Kidney tubule cell (primary cell): ENCODE measurements around the gene HELZ2.

Experiments
- DNase-seq: peaks from one replicate; pipeline ENCODE4 v3.0.0-alpha.2; 2018; ENCODE audit warnings: low spot score

HELZ2 gene

DNA sequence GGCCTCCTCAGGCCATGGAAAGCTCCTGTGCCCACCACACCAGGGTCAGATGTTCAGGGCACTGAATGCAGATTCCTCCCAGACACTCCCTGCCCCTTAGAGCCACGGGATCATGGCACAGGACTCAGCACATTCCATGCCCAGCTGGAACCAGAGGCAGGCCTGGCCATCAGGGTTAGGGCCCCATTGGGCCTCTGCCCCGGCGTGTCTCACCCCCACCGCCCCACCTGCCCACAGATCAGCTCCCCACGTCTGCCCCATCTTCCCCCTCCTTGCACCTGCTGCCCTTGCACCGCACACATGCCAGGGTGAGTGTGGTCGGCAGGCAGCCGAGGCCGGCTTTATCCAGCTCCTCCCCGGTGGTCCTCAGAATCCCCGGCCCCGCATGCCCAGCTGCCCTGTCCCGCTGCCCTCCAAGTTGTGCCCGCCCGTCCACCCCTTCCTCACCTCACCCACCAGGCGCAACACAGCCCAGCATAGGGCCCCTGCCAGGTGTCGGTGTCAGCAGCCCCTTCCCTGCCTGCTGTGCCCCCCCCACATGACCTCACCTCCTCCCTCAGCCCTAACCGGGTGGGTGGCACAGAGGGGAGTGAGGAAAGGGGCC lies 24.3 kb downstream of the HELZ2 start:
- no peak for DNase-seq

DNA sequence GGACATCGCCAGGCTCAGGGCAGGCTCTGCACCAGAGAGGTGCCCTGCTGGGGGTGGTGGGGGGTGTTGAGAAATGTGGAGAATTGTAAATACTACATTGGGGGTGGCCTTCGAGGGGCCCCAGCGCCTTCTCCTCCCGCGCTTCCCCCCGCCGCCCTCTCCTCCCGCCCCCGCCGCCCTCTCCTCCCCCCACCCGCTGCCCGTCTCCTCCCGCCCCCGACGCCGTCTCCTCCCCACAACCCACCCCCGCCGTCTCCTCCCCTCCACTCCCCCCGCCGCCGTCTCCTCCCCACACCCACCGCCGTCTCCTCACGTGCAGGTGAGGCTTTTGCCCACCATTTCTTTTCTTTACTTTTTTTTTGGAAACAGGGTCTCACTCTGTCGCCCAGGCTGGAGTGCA lies 25.0 kb downstream of the HELZ2 start:
- DNase-seq: no peak

DNA sequence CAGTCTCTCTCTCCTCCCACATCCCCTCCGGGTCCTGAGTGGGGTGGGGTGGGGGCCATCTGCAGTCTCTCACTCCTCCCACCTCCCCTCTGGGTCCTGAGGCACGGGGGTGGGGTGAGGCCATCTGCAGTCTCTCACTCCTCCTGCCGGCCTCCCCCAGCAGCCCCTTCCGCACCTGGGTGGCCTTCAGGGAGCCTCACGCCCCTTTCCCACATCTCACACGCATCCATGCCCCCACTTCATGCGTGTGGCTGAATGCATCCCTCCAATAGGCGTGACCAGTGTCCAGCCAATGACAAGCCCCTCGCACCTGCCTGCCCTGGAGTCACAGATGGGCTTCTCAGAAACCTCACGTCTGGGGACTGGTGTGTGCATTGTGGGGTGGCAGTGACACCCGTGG lies 25.5 kb downstream of the HELZ2 start:
- DNase-seq: no peak

DNA sequence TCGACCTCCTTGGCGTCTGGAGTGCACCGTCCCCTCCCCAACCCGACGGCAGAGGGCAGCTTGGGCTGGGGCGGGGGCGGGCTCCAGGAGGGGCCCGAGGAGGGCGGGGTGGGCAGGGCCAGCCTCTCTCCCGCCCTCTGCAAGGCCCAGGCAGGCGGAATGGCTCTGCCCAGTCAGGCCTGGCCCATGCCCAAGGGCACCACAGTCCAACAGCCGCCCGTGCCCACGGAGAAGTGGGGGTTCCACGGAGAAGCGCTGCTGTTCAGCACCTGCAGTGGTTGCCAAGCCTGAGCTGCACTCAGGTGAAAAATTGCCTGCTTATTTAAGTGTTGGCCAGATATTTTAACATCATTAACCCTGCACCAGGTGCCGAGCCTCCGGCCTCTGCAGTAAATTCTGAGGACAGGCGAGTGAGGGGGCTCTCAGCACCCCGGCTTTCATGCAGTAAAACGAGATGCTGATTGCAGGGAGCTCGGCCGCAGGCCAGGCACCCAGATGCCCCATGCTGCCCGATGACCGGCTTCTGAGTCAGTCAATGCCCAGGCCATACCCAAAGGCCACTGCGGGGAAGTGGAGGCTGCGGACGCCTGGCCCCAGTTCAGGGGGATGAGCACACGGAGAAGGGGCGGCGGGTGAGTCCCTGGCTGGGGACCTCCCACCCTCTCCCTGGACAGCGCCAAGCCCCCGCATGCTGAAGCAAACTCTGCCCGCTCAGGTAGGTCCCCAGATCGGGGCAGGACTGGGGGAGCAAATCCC lies 26.1 kb downstream of the HELZ2 start, which contains the start of gene SRMS:
TSS of gene SRMS (minus strand) at position 25 of the 756 bp plus-strand sequence. CDS start 286 bp downstream, outside the sequence.
- no peak for DNase-seq

DNA sequence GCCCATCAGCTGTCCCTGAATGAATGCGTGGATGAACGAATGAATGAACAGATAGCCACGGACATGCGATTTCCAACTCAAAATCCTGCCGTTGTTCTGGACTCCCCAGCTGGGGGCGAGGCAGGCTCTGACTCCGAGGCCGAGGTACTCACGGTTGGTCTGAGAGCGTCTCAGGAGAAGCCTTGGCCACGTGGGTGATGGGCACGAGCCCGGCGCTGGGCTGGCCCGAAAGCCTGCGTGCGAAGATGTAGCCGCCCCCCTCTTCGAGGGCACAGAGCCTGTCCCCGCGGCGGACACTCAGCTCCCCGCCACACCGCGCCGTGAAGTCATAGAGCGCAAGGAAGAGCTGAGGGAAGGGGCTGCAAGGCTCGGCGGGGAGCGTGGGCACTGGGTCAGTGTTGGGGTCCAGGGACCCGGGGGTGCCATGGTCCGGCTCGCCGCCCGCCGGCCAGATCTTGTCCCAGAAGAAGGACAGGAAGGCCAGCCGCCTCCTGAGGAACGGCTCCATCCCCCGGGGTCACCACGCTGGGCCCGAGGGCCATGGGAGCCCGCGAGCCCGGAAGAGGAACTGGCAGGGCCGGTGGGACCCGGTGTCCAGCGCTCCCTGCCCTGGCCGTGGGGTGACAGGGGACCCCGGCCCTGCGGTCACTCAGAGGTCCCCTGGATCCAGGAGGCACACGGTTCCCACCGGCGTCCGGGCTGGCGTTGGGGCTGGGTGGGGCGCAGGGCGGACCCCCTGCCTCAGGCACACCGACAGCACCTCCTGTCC lies 26.9 kb downstream of the HELZ2 start:
- no peak for DNase-seq

DNA sequence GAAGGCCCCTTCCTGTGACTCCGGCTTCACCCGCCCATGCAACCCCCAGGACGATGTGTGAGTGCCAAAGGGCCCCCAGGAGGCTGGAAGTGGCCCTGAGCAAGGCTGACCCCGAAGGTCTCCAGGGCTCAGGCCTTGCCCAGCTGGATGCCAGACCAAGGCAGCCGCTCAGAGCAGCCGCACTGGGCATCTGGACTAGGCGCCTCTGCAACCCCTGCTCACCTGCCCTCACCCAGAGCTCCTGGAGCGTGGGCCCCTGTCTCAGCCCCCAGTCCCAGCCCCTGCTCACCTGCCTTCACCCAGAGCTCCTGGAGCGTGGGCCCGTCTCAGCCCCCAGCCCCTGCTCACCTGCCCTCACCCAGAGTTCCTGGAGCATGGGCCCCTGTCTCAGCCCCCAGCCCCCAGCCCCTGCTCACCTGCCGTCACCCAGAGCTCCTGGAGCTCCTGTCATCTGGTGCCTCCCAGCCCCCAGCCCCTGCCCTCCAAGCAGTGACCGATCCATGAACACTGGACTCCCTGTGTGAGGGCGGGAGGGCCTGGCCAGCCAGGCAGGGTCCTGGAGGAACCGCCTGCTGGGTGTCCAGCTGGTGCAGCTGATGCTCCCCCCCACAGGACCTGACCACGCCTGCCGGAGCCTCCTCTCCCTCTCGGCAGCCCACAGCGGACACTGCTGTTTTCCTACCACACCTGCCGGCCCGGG lies 27.6 kb downstream of the HELZ2 start:
- DNase-seq: no peak

DNA sequence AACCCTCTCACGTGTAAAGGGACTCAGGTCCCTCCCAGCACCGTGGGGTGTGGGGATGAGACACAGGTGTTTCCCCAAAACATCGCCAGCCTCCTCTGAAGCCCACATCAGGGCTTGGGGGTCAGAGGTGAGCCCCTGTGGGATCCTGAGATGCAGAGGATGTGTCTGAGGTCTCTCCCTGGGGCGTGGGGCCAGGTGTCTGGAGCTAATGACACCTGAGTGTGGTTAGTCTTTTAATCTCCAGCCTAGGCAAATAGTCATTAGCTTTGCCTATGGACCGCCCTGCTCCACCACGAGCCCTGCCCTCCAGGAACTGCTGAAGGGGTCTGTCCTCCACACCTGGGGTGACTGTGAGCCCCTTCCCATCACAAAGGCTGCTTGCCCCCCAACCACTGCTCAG lies 28.2 kb downstream of the HELZ2 start:
- no peak for DNase-seq

DNA sequence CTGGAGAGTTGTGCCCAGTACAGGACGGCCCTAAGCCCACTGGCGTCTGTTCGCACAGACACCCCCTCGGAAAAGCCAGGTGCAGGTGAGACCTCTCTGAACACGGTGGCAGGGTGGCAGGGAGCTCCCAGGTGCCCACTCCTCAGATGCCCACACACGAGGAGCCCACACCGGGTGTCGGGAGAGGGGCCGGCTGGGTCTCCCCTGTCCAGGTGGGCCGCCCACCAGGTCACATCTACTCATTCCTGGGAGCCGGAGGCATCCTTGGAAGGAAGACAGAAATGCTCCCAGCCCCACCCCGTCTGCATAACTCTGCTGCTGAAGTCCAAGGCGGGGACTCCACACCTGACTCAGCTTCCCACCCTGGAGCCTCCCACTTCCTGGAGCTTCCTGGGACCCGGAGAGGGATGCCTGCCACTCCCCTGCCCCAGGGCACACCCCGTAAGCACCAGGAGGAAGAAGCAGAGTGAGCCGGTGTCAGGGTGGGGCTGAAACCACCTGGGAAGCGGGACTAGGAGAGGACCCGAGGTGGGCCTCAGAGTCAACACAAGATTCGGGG lies 29.0 kb downstream of the HELZ2 start:
- peak; percentile 86 for DNase-seq

DNA sequence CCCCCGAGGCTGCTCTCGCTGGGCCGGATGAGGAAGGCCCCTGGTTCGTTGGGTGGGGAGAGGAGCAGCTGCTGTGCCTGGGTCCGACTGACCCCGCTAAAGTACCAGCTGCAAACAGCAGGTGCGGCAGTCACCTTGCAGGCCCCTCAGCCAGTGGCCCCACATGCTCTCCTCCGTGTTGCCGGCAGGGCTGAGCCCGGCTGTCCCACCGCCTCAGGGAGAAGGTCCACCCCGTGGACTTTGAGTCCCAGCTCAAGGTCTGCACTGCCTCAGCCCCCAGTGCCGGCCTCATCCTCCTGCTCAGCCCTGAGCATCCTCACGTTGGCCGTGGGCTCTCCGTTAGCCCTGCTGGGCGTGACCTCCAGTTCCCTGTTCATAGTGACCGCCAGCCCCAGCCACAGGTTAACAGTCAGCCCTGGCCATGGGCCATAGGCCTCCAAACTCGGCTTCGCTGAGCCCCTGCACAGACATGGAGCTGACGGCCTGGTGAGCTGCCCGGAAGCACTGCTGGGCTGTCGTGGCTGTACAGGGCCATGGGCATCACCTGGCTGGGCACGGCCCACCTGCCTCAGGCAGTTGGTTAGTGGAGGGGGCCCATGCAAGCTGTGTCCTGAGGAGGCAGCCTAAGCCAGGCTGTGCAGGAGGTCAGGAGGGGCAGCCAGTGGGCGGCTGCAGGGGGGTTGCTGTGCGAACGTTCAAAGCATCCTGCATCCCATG lies 29.6 kb downstream of the HELZ2 start:
- no peak for DNase-seq

DNA sequence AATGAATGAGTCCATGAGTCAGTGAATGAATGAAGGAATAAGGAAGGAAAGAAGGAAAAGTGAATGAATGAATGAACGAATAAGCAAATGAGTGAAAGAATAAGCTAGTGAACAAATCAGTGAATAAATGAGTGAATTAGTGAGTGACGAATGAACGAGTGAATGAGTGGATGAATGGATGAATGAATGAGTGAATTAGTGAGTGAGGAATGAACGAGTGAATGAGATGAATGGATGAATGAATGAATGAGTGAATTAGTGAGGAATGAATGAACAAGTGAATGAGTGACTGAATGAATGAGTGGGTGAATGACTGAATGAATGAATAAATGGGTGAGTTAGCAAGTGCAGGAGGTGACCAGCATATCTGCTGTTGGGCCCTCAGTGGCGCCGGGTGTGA lies 30.3 kb downstream of the HELZ2 start:
- DNase-seq: no peak

DNA sequence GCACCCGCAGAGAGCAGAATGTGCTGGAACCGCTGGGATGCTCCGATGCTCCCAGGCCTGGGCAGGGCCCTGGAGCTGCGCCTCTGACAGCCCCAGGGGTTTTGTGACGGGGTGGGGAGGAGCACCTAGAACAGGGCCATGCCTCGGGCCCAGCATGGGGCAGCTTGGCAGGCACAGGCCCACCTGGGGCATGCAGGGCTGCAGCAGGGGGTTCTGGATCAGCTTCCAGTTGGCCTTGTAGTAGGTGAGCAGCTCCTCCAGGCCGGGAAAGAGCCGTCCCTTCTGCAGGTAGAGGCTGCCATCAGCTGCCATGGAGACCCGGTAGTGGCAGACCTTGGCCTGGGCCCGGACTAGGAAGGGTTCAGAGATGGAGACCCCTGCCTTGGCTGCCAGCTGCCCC lies 30.9 kb downstream of the HELZ2 start:
- no peak for DNase-seq

DNA sequence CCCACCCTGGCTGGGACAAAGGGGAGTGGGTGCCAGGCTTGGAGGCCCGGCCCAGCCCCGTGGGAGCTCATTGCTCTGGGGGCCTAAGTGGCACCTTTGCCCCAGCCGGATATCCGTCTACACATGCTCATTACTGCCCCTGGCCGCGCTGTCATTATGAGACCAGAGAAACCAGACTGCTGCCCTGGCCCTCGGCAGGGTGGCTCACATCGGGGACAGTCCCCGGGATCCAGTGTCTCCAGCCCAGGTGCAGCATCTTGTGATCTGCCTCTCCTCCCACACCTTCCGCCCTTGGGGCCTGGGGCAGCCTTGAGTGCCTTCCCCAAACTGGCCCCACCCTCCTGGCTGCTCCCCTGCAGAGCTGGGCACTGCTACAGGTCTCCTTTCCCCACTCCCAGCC lies 31.3 kb downstream of the HELZ2 start:
- no peak for DNase-seq

DNA sequence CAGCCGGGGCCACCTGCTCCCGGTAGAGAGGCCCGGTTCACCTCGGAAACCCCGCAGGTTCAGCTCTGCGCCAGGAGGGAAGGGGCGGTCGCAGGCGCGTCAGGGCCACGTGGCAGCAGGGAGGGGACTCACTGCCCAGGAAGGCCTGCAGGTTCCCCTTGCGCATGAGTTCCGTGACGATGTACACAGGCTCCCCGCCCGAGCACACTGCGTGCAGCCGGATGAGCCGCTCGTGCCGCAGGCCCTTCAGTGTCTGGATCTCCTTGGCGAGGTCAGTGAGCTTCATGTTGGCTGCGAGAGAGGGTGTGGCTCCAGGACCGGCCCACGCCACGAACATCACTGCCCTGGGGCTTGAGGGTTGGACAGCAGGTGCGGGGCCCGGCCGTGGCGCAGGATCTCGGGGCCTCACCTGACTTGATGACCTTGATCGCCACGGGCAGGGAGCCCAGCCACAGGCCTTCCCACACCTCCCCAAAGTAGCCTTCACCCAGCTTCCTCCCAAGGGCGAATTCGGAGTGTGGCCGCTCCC lies 31.9 kb downstream of the HELZ2 start:
- DNase-seq: no peak

DNA sequence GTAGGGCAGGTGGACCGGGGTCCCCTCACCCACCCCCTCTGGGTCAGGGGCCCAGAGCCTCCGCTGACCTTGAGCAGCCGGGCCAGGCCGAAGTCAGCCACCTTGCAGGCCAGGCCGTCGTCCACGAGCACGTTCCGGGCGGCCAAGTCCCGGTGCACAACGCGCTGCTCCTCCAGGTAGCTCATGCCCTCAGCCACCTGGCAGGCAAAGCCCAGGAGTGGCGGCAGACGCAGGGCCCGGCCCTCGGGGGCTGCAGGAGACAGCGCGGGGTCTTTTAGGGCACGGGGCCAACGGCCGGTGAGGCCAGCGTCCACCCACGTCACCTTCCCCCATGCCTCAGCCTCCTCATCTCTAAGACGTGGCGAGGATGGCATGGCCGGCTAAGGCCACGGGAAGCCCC lies 32.7 kb downstream of the HELZ2 start:
- no peak for DNase-seq

DNA sequence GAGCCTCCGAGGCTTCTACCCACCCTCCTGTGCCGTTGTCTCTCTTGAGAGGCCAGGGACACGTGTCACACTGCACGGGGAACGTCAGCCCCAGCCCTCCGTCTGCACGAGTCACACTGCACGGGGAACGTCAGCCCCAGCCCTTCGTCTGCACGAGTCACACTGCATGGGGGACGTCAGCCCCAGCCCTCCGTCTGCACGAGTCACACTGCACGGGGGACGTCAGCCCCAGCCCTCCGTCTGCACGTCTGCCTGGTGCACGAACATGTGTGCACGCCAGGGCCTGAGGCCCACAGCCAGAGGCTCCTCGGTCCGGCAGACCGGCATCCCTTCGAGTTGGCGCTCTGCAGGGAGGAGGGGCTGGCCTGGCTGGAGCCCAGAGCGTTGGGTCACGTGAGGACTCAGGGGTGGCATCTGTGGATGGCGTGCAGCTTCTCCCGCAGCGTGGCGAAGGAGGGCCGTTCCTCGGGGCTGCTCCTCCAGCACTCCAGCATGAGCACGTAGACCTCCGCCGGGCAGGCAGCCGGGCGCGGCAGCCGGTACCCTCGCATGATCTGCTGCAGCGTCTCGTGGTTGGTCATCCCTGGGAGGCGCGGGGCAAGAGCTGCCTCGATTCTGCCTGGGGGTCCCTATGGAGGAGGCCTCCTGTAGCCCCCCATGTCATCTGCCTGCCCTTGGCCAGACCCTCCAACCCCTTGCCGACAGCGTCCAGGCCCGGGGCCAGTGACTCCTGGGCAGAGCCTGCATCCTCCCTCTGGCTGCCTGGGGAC lies 33.4 kb downstream of the HELZ2 start:
- peak; percentile 56 for DNase-seq

DNA sequence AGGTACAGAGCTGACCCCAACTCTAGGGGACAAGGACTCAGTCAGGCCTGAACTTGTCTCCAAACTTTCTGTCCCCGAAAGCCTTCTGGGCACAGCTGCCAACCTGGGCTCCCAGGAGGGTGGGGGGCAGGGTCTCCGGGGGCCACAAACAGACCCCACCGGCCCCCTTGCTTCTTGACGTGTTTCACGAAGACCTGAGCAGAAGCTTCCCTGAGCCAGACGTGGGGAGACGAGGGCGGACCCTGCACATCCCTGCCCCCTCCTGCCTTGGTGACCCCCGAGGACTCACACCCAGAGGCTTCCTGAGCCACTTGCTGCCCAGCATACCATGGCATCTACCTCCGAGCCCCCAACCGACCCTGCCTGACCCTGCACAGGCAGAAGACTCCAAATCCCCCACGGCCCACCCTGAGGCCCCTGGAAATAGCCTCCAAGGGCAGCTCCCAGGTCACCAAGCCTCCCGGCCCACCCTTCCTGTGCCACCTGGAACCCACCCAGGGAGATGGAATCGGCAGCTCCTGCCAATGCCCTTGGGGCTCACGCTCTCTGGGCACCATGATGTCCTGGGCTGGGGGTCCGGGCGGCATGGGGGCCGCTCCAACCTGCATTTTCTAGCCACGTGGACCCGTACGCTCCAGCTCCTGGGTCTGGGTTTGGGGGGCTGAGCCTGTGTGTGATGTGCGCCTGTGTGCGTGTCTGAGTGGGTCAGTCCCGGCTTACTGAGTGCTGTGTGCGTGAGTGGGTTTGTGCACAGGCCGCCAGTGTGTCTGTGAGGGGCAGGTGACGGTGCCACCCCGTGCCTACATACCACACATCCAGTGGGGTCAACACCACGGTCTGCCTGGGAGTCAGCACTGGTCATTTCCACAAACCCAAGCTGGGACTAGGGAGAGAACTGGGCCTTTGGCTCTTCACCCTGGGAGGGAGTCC lies 34.3 kb downstream of the HELZ2 start:
- no peak for DNase-seq

DNA sequence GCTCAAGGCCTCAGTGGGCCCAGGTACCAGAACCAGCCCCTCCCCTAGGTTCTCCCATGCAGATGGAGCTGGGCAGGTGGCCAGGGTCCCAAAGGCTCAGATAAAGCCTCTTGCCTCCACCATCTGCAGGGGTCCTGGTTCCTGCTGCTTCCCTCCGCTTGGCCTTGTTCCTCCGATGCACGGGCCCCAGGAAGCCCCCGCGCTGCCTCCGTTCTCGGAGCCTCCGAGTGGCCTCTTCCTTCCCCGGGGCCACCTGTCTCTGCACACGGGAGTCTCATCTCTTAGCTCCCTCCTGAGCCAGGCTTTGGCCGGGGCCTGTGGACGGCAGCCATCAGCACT lies 35.0 kb downstream of the HELZ2 start:
- no peak for DNase-seq

DNA sequence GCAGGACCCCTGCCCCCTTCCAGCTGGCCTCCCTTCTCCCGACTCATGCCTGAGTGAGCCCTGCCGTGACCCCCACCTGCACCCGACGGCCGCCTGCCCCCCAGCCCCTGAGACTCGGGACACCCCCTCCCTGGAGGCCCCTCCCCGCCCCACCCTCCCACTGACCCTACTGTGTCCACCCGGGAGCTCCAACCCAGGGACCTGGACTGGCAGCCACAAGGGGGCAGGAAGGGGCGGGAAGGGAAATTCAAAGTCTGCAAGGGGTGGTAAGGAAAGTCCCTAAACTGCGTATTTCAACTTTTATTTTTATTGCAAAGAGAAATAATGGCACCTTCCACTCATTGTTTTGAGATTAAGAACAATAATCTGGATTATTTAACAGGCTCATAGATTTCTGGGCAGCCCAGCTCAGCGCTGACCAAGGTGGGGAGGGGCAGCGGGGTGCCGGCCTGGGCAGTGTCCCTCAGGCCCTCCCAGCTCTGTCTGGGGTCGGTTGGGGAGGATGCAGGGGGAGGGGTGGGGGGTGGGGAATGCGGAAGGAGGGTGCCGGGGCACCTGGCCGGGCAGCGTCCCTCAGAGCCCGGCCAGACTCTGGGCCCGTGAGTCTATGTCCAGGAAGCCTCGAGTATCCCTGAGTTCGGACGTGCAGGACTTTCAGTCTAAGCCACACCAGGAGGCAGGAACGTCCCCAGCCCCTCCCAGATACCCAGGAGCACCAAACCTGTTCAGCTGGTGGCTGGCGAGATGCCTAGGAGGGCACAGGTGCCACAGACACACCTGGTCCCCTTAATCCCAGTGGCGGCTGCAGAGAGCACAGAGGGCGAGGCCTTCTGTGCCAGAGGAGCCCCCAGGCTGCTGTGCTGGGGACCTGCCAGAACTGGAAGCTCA lies 35.6 kb downstream of the HELZ2 start:
- DNase-seq: peak; percentile 35
